HG02798 (cell line): ENCODE measurements around the gene SELENOW.
"Not testable (repeated sequence)": the region's sequence is repeated elsewhere in the genome, so short reads cannot be mapped to it uniquely, and the experiment has no call there.

Experiments used
- ATAC-seq: cut with Tn5 transposase; IDR thresholded peaks from one replicate; pipeline ENCODE4 v1.9.1; 2021; ENCODE audit warnings: mild to moderate bottlenecking; ENCODE audit not compliant: unreplicated experiment, poor library complexity

The SELENOW gene

DNA sequence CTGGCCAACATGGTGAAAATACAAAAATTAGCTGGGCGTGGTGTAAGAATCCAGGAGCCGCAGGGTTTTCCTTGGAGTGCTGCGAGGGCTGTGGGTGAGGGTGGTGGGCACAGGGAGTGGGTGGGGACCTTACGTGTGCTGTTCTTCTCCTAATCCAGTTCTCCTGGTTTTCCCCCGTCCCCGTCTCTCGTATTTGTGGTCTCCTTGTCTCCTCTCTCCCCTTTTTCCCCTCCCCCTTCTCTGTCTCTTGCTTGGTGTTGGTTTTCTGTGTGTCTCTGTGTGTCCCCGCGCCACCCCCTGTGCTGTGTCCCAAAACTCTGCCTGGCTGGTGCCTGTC lies 1.7 kb downstream of the SELENOW start:
- ATAC-seq, result no peak

GRCh38 chr19:47781590-47782262 lies 3.2 kb downstream of the SELENOW start:
- no peak for ATAC-seq

- no peak for ATAC-seq
Measured at GRCh38 chr19:47786566-47786965, 8.1 kb downstream of the SELENOW start.

GRCh38 chr19:47787307-47787706 lies 8.8 kb downstream of the SELENOW start:
- not testable (repeated sequence) for ATAC-seq

GRCh38 chr19:47789811-47790210 lies 11.3 kb downstream of the SELENOW start:
- ATAC-seq, result not testable (repeated sequence)

GRCh38 chr19:47790398-47790814 lies 11.9 kb downstream of the SELENOW start:
- ATAC-seq, result no peak

DNA sequence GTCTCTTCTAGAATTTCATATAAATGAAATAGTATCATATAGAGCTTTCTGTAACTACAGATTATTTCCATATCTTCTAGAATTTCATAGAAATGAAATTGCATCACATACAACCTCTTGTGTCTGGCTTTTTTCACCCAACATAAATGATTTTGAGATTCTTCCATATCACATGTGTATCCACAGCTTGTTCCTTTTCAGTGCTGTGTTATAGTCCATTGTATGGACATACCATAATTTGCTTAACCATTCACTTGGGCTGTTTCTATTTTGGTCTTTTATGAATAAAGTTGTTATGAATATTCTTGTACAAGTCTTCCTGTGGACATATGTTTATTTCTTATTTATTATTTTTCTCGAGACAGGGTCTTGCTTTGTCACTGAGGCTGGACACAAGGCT lies 14.1 kb downstream of the SELENOW start:
- ATAC-seq, result no peak

- no peak for ATAC-seq
Measured at GRCh38 chr19:47794526-47794925, 16.0 kb downstream of the SELENOW start.

DNA sequence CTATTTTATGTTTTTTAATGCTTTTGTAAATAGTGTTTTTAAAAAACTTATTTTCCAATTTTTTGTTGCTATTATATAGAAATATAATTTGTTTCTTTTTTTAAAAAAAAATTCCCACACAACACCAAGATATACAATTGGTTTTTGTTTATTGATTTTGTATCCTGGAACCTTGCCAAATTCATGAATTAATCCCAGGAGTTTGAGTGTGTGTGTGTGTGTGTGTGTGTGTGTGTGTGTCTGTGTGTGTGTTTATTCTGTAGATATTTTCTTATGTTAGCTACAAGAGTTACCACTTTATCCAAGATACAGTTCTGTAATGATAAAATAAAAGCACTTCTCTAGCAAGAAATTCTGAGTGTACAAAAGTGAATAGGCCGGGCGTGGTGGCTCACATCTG lies 18.3 kb downstream of the SELENOW start:
- ATAC-seq, result no peak

GRCh38 chr19:47797996-47798903 lies 19.7 kb downstream of the SELENOW start:
- no peak for ATAC-seq

DNA sequence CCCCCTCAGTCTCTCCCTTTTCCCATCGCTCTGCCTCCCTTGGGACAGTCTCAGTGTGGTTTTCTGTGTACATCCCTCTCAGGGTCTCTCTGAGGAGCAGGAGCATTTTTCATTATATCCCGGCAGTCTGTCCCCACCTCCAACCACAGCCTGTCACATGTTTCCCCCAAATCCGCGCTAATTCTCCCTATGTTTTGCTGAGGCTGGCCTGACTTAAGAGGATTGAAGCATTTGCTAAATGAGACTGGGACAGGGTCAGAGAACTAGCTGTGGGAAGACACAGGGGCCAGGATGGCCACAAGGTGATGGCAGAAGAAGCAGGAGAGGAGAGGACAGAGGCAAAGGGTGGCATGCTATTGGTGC lies 20.4 kb downstream of the SELENOW start:
- no peak for ATAC-seq

GRCh38 chr19:47801270-47801669 lies 22.8 kb downstream of the SELENOW start:
- ATAC-seq, result no peak

GRCh38 chr19:47802521-47803043 lies 24.1 kb downstream of the SELENOW start:
- ATAC-seq, result no peak

GRCh38 chr19:47803148-47803547 lies 24.6 kb downstream of the SELENOW start:
- ATAC-seq, result not testable (repeated sequence)

DNA sequence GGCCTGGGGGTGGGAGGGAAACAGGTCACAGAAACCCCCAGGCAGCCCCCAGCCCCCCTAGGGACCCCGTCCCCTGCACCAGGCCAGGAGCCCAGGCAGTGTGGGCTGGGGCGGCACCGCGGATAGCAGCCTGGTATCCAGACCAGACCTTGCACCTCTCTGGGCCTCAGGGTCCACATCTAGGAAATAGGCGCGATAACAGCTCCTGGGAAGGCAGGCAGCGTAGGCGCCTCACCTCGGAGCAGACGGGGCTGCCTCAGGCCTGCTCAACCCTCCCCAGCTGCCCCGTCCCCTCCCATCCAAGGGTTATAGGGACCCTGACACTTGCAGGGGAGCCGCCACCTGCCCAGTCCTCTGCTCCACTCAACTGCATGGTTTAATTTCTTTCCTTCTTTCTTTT lies 25.2 kb downstream of the SELENOW start:
- ATAC-seq, result not testable (repeated sequence)

DNA sequence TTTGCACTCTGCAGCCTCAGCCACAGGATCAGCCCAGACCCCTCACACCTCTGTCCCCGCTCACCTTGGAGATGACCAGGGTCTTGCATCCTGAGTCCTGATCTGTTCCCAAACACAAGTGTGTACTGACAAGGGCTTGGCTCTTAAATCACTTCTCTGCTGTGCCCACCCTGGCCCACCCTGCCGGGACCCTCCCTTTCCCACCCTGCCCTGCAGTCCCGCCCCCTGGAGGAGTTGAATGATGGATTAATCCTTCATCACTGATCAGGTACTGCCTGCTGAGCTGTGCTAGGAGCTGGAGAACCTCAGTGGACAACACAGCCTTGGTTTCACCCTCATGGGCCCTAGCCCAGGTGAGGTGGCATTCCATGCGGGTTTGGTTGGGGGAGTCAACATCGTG lies 25.9 kb downstream of the SELENOW start, which contains the start of gene TPRX1:
Gene TPRX1 (minus strand): TSS at position 101 of the 400 bp plus-strand sequence. CDS start 12 bp downstream, at position 89.
- not testable (repeated sequence) for ATAC-seq

DNA sequence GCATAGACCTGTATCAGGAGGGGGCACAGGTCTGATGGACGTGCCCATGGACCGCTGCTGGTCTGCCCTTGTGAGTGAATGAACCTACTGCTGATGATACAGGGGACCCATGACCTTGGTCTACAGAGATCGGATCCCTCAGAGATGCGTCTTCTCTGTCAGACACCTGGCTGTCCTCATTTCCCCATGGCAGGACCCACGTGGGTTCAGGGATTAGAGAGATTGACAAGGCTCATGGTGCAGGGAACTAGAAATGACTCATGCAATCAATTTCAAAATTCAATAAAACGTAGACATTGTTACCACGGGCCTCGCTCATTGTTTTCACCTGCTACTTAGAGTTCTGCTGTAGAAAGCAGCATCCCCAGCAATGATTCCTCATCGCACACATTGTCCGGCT lies 26.8 kb downstream of the SELENOW start:
- no peak for ATAC-seq

DNA sequence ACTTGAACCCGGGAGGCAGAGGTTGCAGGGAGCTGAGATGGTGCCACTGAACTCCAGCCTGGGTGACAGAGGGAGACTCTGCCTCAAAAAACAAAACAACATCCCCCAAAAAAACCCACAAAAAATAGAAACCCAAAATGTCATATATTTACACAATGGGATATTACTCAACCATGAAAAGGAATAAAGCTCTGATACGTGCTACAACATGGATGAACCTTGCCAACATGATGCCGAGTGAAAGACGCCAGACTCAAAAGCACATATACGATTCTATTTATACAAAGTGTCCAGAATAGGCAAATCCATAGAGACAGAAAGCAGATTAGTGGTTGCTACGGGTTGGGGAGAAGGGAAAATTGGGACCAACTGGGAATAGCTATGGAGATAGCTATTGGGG lies 27.9 kb downstream of the SELENOW start:
- ATAC-seq, result no peak

- no peak for ATAC-seq
Measured at GRCh38 chr19:47813304-47813994, 34.9 kb downstream of the SELENOW start.

- ATAC-seq, result no peak
Measured at GRCh38 chr19:47813995-47814328, 35.5 kb downstream of the SELENOW start.

DNA sequence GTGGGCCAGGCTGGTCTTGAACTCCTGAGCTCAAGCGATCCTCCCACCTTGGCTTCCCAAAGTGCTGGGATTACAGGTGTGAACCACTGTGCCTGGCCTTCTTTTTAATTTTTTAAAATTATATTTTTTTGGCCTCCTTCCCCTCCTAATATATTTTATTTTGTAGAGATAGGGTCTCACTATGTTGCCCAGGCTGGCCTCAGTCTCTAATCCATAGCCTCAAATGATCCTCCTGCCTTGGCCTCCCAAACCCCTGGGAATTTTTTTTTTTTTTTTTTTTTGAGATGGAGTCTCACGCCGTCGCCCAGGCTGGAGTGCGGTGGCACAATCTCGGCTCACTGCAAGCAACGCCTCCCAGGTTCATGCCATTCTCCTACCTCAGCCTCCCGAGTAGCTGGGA lies 37.8 kb downstream of the SELENOW start:
- not testable (repeated sequence) for ATAC-seq
